SU-DHL-6 (cell line): ENCODE results near the gene ANXA6.

Experiments used
- CTCF ChIP-seq: fragments of 200-600 bp; sonication (generic); IDR thresholded peaks from one replicate; pipeline ENCODE4 v1.5.1; 2017; ENCODE audit warnings: antibody characterized with exemption, mild to moderate bottlenecking, low read length, moderate library complexity; ENCODE audit not compliant: insufficient read depth, poor library complexity, severe bottlenecking
- EZH2phosphoT487 ChIP-seq: fragments of 200-600 bp; sonication (generic), shearing (Covaris generic); conservative IDR thresholded peaks from 2 replicates; pipeline ENCODE4 v1.6.1; 2018; ENCODE audit warnings: mild to moderate bottlenecking, antibody characterized with exemption, low read length, moderate library complexity, mixed read lengths

DNA sequence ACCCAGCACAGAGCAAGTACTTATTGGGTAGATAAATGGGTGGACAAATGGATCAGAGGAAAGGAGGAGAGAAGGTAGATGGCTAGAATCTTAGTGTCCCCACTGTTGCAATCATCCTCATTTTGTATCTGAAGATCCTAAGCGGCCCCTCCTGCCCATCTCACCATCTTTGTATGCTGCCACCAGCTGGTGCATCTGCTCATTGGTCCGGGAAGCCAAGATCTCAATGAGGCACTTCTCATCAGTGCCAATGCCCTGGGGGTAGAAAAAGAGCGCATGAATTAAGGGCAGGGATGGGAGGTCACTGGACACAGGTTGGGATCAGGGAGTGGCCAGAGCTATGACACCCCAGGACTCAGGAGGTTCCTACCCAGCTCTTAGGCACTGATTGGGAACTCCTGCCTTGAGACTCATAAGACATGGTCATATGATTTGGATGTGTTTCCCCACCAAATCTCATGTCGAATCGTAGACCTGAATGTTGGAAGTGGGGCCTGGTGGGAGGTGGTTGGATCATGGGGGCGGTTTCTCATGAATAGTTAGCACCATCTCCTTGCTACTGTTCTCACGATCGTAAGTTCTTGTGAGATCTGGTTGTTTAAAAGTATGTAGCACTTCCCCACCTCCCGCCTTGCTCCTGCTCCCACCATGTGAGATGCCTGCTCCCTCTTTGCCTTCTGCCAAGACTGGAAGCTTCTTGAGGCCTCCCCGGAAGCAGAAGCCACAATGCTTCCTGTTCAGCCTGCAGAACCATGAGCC lies 20.3 kb downstream of the ANXA6 start:
- TF ChIP-seq CTCF (no peak), EZH2phosphoT487 (no peak)
